IPS-18c (cell line): Measurements from ENCODE around the gene ADAM33.

Experiments
- H3K4me3 ChIP-seq: 2 replicates; pipeline ENCODE4 v1.7.0; 2013; ENCODE audit warnings: low read depth, mild to moderate bottlenecking, low read length, moderate library complexity; ENCODE audit not compliant: insufficient read depth
- H3K9me3 ChIP-seq: one replicate; pipeline ENCODE4 v1.6.1; 2013; ENCODE audit warnings: mild to moderate bottlenecking, low read length, moderate library complexity; ENCODE audit not compliant: control insufficient read depth, insufficient read depth

The ADAM33 gene

DNA sequence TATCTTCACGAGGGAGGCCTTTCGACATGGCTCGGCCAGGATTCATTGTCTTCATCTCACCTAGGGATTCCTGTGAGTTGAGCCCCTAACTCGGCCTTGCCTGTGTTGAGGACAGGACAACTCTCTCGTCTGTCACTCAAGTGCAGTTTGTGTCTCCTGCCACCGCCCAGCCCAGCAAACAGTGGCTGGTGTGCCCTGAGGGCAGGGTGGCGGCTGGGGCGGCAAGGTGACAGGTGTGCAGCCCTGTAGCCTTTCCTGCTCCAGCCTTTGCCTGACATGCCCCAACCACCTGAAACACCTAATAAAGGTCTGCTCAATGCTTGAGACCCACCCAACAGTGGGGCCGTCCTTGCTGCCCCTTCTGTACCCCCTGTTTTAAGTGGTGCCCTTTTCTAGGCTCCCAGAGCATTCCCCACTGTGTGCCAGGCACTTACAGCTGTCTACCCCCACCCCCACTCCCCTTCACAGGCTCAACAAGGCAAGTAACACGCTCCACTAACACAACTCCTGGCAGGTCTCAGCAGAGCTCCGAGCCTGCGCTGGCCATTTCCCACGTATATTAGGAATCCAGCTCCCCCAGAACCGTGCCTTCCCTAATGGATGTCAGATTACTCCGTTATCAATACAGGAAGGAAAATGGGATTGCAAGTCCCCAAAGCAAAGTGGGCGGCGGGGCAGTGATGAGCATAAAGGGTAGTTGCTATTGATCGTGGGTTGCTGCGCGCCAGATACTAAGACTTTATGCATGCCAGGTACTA lies 36.3 kb downstream of the ADAM33 start:
- Histone ChIP-seq H3K9me3 (no peaks in the 10 kb centered on the region), H3K4me3 (no peak overlapping the region)

- H3K9me3 ChIP-seq = no peaks in the 10 kb centered on the region
- H3K4me3 ChIP-seq = no peak overlapping the region
These were observed 41.6 kb downstream of the ADAM33 start for GRCh38 chr20:3640259-3640658.

GRCh38 chr20:3635346-3635745 lies 46.5 kb downstream of the ADAM33 start:
- no peaks in the 10 kb centered on the region for H3K9me3 ChIP-seq
- H3K4me3 ChIP-seq = no peak overlapping the region

DNA sequence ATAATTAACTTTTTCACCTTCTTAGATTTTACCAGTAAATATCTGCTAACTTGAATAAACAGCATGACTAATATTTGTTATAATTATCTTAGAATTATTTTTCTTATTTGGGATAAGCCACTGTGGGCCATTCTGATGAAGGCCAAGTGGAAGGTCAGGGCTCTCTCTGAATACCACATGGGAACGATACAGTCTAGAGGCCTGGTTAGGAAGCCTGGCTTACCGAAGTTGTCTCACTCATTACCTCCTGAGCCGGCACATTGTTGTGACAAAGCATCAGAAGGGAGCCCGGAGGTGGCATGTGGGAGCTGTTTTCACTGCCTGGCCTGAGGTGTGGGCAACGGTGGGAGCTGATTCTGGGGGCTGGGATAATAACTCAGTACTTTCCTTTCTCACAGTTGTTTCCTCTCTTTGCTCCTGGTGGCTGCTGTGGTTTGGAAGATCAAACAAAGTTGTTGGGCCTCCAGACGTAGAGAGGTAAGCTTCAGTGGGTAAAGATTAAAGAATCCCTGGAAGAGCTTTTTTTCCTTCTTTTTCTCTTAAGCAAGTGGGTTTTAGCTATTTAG lies 47.8 kb downstream of the ADAM33 start:
- Histone ChIP-seq H3K9me3 (no peaks in the 10 kb centered on the region), H3K4me3 (no peak overlapping the region)

- H3K4me3 ChIP-seq = no peak overlapping the region
- H3K9me3 ChIP-seq = no peaks in the 10 kb centered on the region
These were observed 49.4 kb downstream of the ADAM33 start for GRCh38 chr20:3632311-3633004.

- no peak overlapping the region for H3K4me3 ChIP-seq
- H3K9me3 ChIP-seq = no peaks in the 10 kb centered on the region
These were observed 50.3 kb downstream of the ADAM33 start for GRCh38 chr20:3631534-3631933.

GRCh38 chr20:3630429-3630828 lies 51.4 kb downstream of the ADAM33 start:
- H3K9me3 ChIP-seq = no peaks in the 10 kb centered on the region
- no peak overlapping the region for H3K4me3 ChIP-seq

GRCh38 chr20:3629893-3630292 lies 51.9 kb downstream of the ADAM33 start:
- H3K9me3 ChIP-seq = no peaks in the 10 kb centered on the region
- no peak overlapping the region; the same call in 1 of the 2 replicates for H3K4me3 ChIP-seq

DNA sequence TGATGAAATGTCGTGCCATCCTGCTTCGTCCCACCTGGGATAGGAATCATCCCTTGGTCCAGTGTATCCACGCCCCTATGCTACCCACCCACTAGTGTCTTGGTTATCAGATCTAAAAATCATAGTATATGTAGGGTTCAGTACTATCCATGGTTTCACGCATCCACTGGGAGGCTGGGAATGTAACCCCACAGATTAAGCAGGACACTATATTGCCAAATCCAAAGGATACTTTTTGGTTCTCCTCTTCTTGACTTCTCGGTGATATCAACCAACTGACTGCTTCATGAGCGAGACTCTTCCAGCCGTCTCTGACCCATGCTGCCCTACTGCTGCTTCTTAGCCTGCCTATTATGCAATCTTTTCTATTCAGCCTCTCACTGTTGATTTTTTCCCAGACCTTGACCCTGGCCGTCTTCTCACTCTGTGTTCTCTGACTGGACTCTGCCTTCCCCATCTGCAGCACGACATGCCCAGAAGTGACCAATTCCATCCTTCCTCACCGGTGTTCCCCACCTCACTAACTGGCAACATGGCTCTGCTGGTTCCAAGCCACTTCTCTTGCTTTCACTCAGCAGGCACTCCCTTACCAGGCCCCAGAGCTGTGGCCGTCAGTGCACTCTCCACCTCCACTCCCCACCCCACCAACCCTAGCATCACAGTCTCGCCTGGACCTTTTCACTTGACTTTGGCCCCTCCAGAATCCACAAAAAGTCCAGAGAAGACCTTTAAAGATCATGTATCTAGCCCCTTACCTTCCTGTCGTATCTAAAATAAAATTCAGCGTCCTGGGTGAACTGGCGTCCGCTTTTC lies 53.1 kb downstream of the ADAM33 start:
- no peak overlapping the region; the same call in 1 of the 2 replicates for H3K4me3 ChIP-seq
- no peaks in the 10 kb centered on the region for H3K9me3 ChIP-seq

DNA sequence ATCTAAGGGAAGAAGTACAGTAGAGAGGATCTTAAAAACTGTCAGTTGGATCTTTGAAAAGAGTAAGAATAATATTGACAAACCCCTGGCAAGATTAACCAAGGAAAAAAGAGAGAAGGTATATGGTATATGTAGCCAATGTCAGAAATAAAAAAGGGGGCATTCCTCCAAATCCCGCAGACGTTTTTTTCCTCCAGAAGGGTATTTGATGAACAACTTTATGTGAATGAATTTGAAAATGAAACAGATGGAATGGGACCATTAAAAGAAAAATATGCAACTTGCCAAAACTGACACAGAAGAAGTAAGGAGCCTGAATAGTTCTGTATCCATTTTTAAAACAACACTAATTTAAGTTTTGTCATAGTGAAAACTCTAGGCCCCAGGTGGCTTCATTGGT lies 54.3 kb downstream of the ADAM33 start:
- H3K9me3 ChIP-seq = no peaks in the 10 kb centered on the region
- H3K4me3 ChIP-seq = no peak overlapping the region

DNA sequence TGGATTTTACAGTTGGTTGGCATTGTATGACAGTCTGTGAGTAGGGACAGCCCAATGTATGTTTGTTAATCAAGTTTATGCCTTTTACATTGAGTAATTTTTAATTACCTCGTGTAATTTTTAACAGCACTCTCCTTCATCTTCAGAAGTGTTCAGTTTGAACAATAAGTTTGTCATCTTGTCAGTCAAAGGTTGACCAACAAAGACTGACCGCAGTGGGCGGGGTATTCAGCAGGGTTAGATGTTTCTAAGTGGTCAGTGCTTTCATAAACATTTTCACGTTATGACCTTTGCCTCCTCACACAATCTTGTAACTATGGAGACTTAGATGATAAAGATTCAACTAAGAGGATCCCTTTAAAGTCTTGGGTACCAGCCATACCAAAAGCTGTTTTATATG lies 59.4 kb downstream of the ADAM33 start:
- no peak overlapping the region for H3K4me3 ChIP-seq
- no peaks in the 10 kb centered on the region for H3K9me3 ChIP-seq

DNA sequence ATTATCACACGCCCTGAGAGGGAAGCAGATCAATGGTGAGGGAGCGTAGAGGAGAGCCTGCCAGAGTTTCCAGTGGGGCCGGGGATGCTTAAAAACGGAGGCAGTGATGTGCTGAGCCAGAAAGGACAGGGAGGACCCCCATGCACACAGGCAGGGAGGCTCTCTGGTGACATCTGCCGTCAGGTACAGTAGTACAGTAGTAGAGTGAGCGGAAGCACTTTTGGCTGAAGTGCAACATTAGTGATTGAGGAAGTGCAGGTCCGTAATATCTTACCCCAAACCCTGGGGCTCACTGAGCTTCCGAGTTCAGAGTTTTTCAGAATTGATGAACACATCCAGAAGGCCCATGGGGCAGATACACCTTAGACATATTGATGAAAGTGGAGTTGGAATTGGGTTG lies 60.7 kb downstream of the ADAM33 start:
- H3K4me3 ChIP-seq = no peak overlapping the region
- no peaks in the 10 kb centered on the region for H3K9me3 ChIP-seq
